Measurements from ENCODE around the gene DRG1.
"Not testable (repeated sequence)": the region's sequence is repeated elsewhere in the genome, so short reads cannot be mapped to it uniquely, and the experiment has no call there.

Gene DRG1

DNA sequence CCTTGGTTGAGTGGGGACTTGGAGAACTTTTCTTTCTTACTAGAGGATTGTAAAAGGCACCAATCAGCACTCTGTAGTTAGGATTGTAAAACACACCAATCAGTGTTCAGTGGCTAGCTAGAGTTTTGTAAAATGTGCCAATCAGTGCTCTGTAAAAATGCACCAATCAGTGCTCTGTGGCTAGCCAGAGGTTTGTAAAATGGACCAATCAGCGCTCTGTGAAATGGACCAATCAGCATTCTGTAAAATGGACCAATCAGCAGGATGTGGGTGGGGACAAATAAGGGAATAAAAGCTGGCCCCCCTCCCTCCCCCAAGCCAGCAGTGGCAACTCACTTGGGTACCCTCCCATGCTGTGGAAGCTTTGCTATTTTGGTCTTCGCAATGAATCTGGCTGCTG lies 5.5 kb upstream of the DRG1 start:
- no peak for DNase-seq (ENCODE audit: extremely low spot score)
- ChIA-PET CTCF (no interaction called here), POLR2A (interaction anchor here (1.2 kb wide), 1 partner anchor 47 kb away, joined by 5 read pairs; no protein-coding TSS in a partner anchor)
- TF ChIP-seq ZNF384 (IDR thresholded peaks at IDR 0.05), result no peak
- no peak for TF ChIP-seq ELF4 (IDR thresholded peaks at IDR 0.05)
- no peak for TF ChIP-seq FOXK2 (IDR thresholded peaks at IDR 0.05)
- TF ChIP-seq FOXM1 (IDR thresholded peaks at IDR 0.05; ENCODE audit: borderline replicate concordance), result no peak
- no peak for TF ChIP-seq BHLHE40 (IDR thresholded peaks at IDR 0.05; ENCODE audit: borderline replicate concordance)

- TF ChIP-seq NFRKB (IDR thresholded peaks at IDR 0.05) (no peak), CTBP1 (IDR thresholded peaks at IDR 0.05; ENCODE audit: borderline replicate concordance) (no peak), FOXK2 (IDR thresholded peaks at IDR 0.05) (no peak), BHLHE40 (IDR thresholded peaks at IDR 0.05; ENCODE audit: borderline replicate concordance) (no peak), FOXA1 (IDR thresholded peaks at IDR 0.05) (no peak), ZNF384 (IDR thresholded peaks at IDR 0.05) (no peak), ARNT (IDR thresholded peaks at IDR 0.05) (no peak), FOXM1 (IDR thresholded peaks at IDR 0.05; ENCODE audit: borderline replicate concordance) (no peak), LEF1 (IDR thresholded peaks at IDR 0.05; ENCODE audit: borderline replicate concordance) (no peak), ELF4 (IDR thresholded peaks at IDR 0.05) (no peak), HDGF (IDR thresholded peaks at IDR 0.05; ENCODE audit: borderline replicate concordance) (no peak), TARDBP (IDR thresholded peaks at IDR 0.05) (no peak), SUZ12 (IDR thresholded peaks at IDR 0.05) (no peak), L3MBTL2 (conservative IDR thresholded peaks at IDR 0.05) (no peak), SP1 (IDR thresholded peaks at IDR 0.05) (no peak)
- TF ChIP-seq, protein P1, sequence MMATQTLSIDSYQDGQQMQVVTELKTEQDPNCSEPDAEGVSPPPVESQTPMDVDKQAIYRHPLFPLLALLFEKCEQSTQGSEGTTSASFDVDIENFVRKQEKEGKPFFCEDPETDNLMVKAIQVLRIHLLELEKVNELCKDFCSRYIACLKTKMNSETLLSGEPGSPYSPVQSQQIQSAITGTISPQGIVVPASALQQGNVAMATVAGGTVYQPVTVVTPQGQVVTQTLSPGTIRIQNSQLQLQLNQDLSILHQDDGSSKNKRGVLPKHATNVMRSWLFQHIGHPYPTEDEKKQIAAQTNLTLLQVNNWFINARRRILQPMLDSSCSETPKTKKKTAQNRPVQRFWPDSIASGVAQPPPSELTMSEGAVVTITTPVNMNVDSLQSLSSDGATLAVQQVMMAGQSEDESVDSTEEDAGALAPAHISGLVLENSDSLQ (IDR thresholded peaks at IDR 0.05), result no peak
- DNase-seq (ENCODE audit: extremely low spot score), result no peak
- CTCF ChIA-PET, result no interaction called here
- POLR2A ChIA-PET, result interaction anchor here (1.2 kb wide), 1 partner anchor 48 kb away, joined by 5 read pairs; no protein-coding TSS in a partner anchor
Measured at GRCh38 chr22:31394326-31394725, 5.1 kb upstream of the DRG1 start.

DNA sequence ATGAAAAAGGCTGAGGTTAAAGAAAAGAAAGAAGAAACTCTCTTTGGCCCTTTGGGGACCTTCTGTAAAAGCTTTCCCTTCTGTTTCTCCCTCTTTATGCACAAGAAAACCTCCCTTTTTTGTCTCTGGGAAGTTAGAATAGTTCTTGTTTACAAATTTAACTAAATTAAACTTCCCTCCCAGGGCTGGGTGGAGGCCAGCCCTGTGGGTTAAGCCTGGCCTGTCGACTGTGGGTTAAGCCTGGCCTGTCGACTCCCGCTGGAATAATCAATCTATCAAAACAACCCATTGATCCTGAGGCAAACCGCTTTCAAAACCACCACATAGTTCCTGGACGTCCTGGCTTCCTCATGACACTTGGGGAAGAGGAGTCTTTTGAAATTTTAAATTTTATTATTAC lies 1.2 kb upstream of the DRG1 start:
- CTCF ChIA-PET, result no interaction called here
- TF ChIP-seq CTBP1 (IDR thresholded peaks at IDR 0.05; ENCODE audit: borderline replicate concordance) (no peak), BHLHE40 (IDR thresholded peaks at IDR 0.05; ENCODE audit: borderline replicate concordance) (no peak), FOXA1 (IDR thresholded peaks at IDR 0.05) (no peak)
- POLR2A ChIA-PET, result interaction anchor here (0.8 to 4.3 kb wide), 4 partner anchors 52 to 108 kb away, joined by 3 to 76 read pairs (median 4); partner anchors contain the start of gene PATZ1

DNA sequence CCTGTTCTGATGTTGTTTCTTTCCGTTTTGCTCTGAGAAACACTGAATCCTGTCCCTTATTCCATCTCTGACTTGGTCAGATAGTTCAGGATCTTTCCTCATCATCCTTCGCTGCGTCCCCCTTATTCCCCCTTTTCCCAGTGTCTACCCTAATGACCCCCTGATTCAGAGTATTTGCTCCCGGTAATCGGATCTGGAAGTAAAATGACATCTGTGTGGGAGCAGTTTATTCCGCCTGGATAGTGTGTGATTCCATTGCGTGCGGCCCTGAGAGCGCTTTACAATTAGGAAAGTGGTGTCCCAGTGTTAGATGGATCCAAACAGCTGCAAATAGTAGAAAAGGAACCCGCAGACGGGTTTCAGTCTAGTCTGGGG lies 606 bp downstream of the DRG1 start:
- TF ChIP-seq ARNT (IDR thresholded peaks at IDR 0.05), result no peak
- TF ChIP-seq CTBP1 (IDR thresholded peaks at IDR 0.05; ENCODE audit: borderline replicate concordance), result no peak
- TF ChIP-seq LEF1 (IDR thresholded peaks at IDR 0.05; ENCODE audit: borderline replicate concordance), result no peak
- TF ChIP-seq, protein P1 (IDR thresholded peaks at IDR 0.05), result no peak
- no peak for TF ChIP-seq FOXA1 (IDR thresholded peaks at IDR 0.05)
- TF ChIP-seq TARDBP (IDR thresholded peaks at IDR 0.05), result no peak
- no peak for TF ChIP-seq SUZ12 (IDR thresholded peaks at IDR 0.05)
- TF ChIP-seq SP1 (IDR thresholded peaks at IDR 0.05), result no peak
- no peak for TF ChIP-seq NFRKB (IDR thresholded peaks at IDR 0.05)
- no peak for TF ChIP-seq ZNF384 (IDR thresholded peaks at IDR 0.05)
- TF ChIP-seq FOXK2 (IDR thresholded peaks at IDR 0.05), result no peak
- TF ChIP-seq L3MBTL2 (conservative IDR thresholded peaks at IDR 0.05), result no peak
- TF ChIP-seq HDGF (IDR thresholded peaks at IDR 0.05; ENCODE audit: borderline replicate concordance), result no peak
- TF ChIP-seq BHLHE40 (IDR thresholded peaks at IDR 0.05; ENCODE audit: borderline replicate concordance), result no peak
- no peak for TF ChIP-seq FOXM1 (IDR thresholded peaks at IDR 0.05; ENCODE audit: borderline replicate concordance)
- no peak for TF ChIP-seq ELF4 (IDR thresholded peaks at IDR 0.05)
- DNase-seq (ENCODE audit: extremely low spot score), result no peak
- ChIA-PET POLR2A (interaction anchor here (0.9 to 3.0 kb wide), 6 partner anchors 11 to 53 kb away, joined by 3 to 17 read pairs (median 3); partner anchors contain the start of gene PATZ1), CTCF (no interaction called here)

More for the DNA sequence above, 1.2 kb upstream of the DRG1 start:
- no peak for DNase-seq (ENCODE audit: extremely low spot score)

- CTCF ChIA-PET; DNase-seq (ENCODE audit: extremely low spot score): not testable (repeated sequence)
- TF ChIP-seq ZNF384 (IDR thresholded peaks at IDR 0.05), result peak; percentile 63; the same call in 1 of the 2 replicates
- POLR2A ChIA-PET, result interaction anchor here (3.0 kb wide), 1 partner anchor 55 kb away, joined by 17 read pairs; the partner anchor contains the start of gene PATZ1
Measured at GRCh38 chr22:31402350-31402749, 2.9 kb downstream of the DRG1 start.

- POLR2A ChIA-PET, result no interaction called here
Measured at GRCh38 chr22:31425331-31426050, 26.1 kb downstream of the DRG1 start.

More at GRCh38 chr22:31425331-31426050, 26.1 kb downstream of the DRG1 start:
- CTCF ChIA-PET, result no interaction called here
- TF ChIP-seq FOXA1 (IDR thresholded peaks at IDR 0.05) (no peak), FOXK2 (IDR thresholded peaks at IDR 0.05) (no peak), SUZ12 (IDR thresholded peaks at IDR 0.05) (no peak), L3MBTL2 (conservative IDR thresholded peaks at IDR 0.05) (no peak), CTBP1 (IDR thresholded peaks at IDR 0.05; ENCODE audit: borderline replicate concordance) (no peak), LEF1 (IDR thresholded peaks at IDR 0.05; ENCODE audit: borderline replicate concordance) (no peak), SP1 (IDR thresholded peaks at IDR 0.05) (no peak), ARNT (IDR thresholded peaks at IDR 0.05) (no peak), TARDBP (IDR thresholded peaks at IDR 0.05) (no peak), ELF4 (IDR thresholded peaks at IDR 0.05) (no peak), NFRKB (IDR thresholded peaks at IDR 0.05) (no peak), HDGF (IDR thresholded peaks at IDR 0.05; ENCODE audit: borderline replicate concordance) (no peak)
- TF ChIP-seq, protein P1 (IDR thresholded peaks at IDR 0.05), result no peak
- DNase-seq (ENCODE audit: extremely low spot score), result no peak
